SK-N-SH treated with all-trans-retinoic acid at 6 μM for 48 hours (cell line): ENCODE results near the gene MRPL51.
"Not testable (repeated sequence)": the region's sequence is repeated elsewhere in the genome, so short reads cannot be mapped to it uniquely, and the experiment has no call there.

Source experiments
- ATAC-seq: fragments of 200-7000 bp; cut with Tn5 transposase; 3 replicates; pipeline ENCODE4 v1.9.1; 2020; ENCODE audit warnings: mild to moderate bottlenecking, moderate library complexity
- ARNTL ChIP-seq: fragments of 450-650 bp; formaldehyde crosslinking; IDR thresholded peaks from 2 replicates; pipeline ENCODE4 v1.5.0; 2020; ENCODE audit warnings: low read depth, mild to moderate bottlenecking, moderate library complexity, borderline replicate concordance
- BACH2 ChIP-seq: fragments of 250-450 bp; sonication (Bioruptor Pico); IDR thresholded peaks from 2 replicates; pipeline ENCODE4 v1.9.0; 2021; ENCODE audit warnings: mild to moderate bottlenecking, borderline replicate concordance
- CSDC2 ChIP-seq: fragments of 250-450 bp; sonication (Bioruptor Pico); IDR thresholded peaks from 2 replicates; pipeline ENCODE4 v1.5.0; 2020; ENCODE audit warnings: mild to moderate bottlenecking, moderate library complexity
- ESRRG ChIP-seq: fragments of 250-450 bp; sonication (Bioruptor Pico); IDR thresholded peaks from 2 replicates; pipeline ENCODE4 v1.6.1; 2021; ENCODE audit warnings: mild to moderate bottlenecking
- GLIS3 ChIP-seq: fragments of 250-450 bp; sonication (Bioruptor Pico); IDR thresholded peaks from 2 replicates; pipeline ENCODE4 v1.5.0; 2020; ENCODE audit warnings: mild to moderate bottlenecking, moderate library complexity
- ISL1 ChIP-seq: fragments of 250-450 bp; sonication (Bioruptor Pico); IDR thresholded peaks from 2 replicates; pipeline ENCODE4 v2.1.2; 2022; ENCODE audit warnings: mild to moderate bottlenecking, moderate library complexity
- OSR1 ChIP-seq: fragments of 250-450 bp; sonication (Bioruptor Pico); IDR thresholded peaks from 2 replicates; pipeline ENCODE4 v1.8.0; 2022; ENCODE audit warnings: moderate library complexity, mild to moderate bottlenecking, inconsistent platforms
- POU6F1 ChIP-seq: fragments of 250-450 bp; sonication (Bioruptor Pico); IDR thresholded peaks from 2 replicates; pipeline ENCODE4 v1.8.0; 2021; ENCODE audit warnings: low read depth, mild to moderate bottlenecking, moderate library complexity, borderline replicate concordance
- PPARA ChIP-seq: fragments of 250-450 bp; sonication (Bioruptor Pico); IDR thresholded peaks from 2 replicates; pipeline ENCODE4 v1.5.0; 2020; ENCODE audit warnings: mild to moderate bottlenecking, borderline replicate concordance
- SNAI2 ChIP-seq: fragments of 250-450 bp; sonication (Bioruptor Pico); IDR thresholded peaks from 2 replicates; pipeline ENCODE4 v1.5.0; 2020; ENCODE audit warnings: mild to moderate bottlenecking, moderate library complexity
- TCF4 ChIP-seq: fragments of 250-450 bp; sonication (Bioruptor Pico); IDR thresholded peaks from 2 replicates; pipeline ENCODE4 v1.8.0; 2021; ENCODE audit warnings: mild to moderate bottlenecking, moderate library complexity, borderline replicate concordance
- TSHZ2 ChIP-seq: fragments of 250-450 bp; sonication (Bioruptor Pico); IDR thresholded peaks from 2 replicates; pipeline ENCODE4 v1.5.0; 2020; ENCODE audit warnings: mild to moderate bottlenecking, moderate library complexity
- ZC3H10 ChIP-seq: fragments of 250-450 bp; sonication (Bioruptor Pico); IDR thresholded peaks from 2 replicates; pipeline ENCODE4 v1.5.1; 2021; ENCODE audit warnings: mild to moderate bottlenecking, moderate library complexity
- ZFP3 ChIP-seq: fragments of 250-450 bp; sonication (Bioruptor Pico); IDR thresholded peaks from 2 replicates; pipeline ENCODE4 v1.5.0; 2020; ENCODE audit warnings: mild to moderate bottlenecking, moderate library complexity
- ZFP30 ChIP-seq: fragments of 450-650 bp; formaldehyde crosslinking; IDR thresholded peaks from 2 replicates; pipeline ENCODE4 v1.5.0; 2022; ENCODE audit warnings: mild to moderate bottlenecking, moderate library complexity
- ZNF70 ChIP-seq: fragments of 450-650 bp; formaldehyde crosslinking; IDR thresholded peaks from 2 replicates; pipeline ENCODE4 v1.5.0; 2020; ENCODE audit warnings: mild to moderate bottlenecking, moderate library complexity
- TF ChIP-seq, protein P1 (sequence below): fragments of 250-450 bp; sonication (Bioruptor Pico); IDR thresholded peaks from 2 replicates; pipeline ENCODE4 v1.5.1; 2020; ENCODE audit warnings: low read depth, mild to moderate bottlenecking, moderate library complexity
- TF ChIP-seq, protein P2 (sequence below): fragments of 250-450 bp; sonication (Bioruptor Pico); IDR thresholded peaks from 2 replicates; pipeline ENCODE4 v1.5.1; 2021; ENCODE audit warnings: mild to moderate bottlenecking, moderate library complexity

MRPL51 gene

GRCh38 chr12:6469609-6470374 is 23.3 kb downstream of the MRPL51 start:
- TF ChIP-seq TSHZ2 (CRISPR knock-in tag) (no peak), ESRRG (CRISPR knock-in tag) (no peak), GLIS3 (CRISPR knock-in tag) (no peak), ZNF70 (CRISPR knock-in tag) (no peak), ARNTL (CRISPR knock-in tag) (no peak), BACH2 (CRISPR knock-in tag) (no peak), ISL1 (CRISPR knock-in tag) (no peak), PPARA (no peak), POU6F1 (CRISPR knock-in tag) (no peak), ZC3H10 (no peak), CSDC2 (CRISPR knock-in tag) (no peak), OSR1 (no peak), SNAI2 (CRISPR knock-in tag) (no peak)
- TF ChIP-seq, protein P1, sequence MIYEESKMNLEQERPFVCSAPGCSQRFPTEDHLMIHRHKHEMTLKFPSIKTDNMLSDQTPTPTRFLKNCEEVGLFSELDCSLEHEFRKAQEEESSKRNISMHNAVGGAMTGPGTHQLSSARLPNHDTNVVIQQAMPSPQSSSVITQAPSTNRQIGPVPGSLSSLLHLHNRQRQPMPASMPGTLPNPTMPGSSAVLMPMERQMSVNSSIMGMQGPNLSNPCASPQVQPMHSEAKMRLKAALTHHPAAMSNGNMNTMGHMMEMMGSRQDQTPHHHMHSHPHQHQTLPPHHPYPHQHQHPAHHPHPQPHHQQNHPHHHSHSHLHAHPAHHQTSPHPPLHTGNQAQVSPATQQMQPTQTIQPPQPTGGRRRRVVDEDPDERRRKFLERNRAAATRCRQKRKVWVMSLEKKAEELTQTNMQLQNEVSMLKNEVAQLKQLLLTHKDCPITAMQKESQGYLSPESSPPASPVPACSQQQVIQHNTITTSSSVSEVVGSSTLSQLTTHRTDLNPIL (CRISPR knock-in tag): no peak
- TF ChIP-seq, protein P2, sequence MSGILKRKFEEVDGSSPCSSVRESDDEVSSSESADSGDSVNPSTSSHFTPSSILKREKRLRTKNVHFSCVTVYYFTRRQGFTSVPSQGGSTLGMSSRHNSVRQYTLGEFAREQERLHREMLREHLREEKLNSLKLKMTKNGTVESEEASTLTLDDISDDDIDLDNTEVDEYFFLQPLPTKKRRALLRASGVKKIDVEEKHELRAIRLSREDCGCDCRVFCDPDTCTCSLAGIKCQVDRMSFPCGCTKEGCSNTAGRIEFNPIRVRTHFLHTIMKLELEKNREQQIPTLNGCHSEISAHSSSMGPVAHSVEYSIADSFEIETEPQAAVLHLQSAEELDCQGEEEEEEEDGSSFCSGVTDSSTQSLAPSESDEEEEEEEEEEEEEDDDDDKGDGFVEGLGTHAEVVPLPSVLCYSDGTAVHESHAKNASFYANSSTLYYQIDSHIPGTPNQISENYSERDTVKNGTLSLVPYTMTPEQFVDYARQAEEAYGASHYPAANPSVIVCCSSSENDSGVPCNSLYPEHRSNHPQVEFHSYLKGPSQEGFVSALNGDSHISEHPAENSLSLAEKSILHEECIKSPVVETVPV (CRISPR knock-in tag): no peak
- peak; percentile 5 for ATAC-seq

- TF ChIP-seq SNAI2 (CRISPR knock-in tag) (no peak), ARNTL (CRISPR knock-in tag) (no peak)
- TF ChIP-seq, all 23 proteins: peak for 0
These were observed 24.0 kb downstream of the MRPL51 start for GRCh38 chr12:6469092-6469491.

GRCh38 chr12:6468283-6468575 is 24.8 kb downstream of the MRPL51 start:
- no peak for ATAC-seq
- TF ChIP-seq PPARA (no peak), TSHZ2 (CRISPR knock-in tag) (no peak), ZFP30 (CRISPR knock-in tag) (no peak), BACH2 (CRISPR knock-in tag) (no peak), ISL1 (CRISPR knock-in tag) (no peak), OSR1 (no peak), TCF4 (CRISPR knock-in tag) (no peak), ARNTL (CRISPR knock-in tag) (no peak), ZFP3 (CRISPR knock-in tag) (no peak), ESRRG (CRISPR knock-in tag) (no peak), GLIS3 (CRISPR knock-in tag) (no peak), POU6F1 (CRISPR knock-in tag) (no peak)
- TF ChIP-seq, protein P1 (CRISPR knock-in tag): no peak
- TF ChIP-seq, protein P2 (CRISPR knock-in tag): no peak

More at GRCh38 chr12:6469092-6469491, 24.0 kb downstream of the MRPL51 start:
- no peak for ATAC-seq

DNA sequence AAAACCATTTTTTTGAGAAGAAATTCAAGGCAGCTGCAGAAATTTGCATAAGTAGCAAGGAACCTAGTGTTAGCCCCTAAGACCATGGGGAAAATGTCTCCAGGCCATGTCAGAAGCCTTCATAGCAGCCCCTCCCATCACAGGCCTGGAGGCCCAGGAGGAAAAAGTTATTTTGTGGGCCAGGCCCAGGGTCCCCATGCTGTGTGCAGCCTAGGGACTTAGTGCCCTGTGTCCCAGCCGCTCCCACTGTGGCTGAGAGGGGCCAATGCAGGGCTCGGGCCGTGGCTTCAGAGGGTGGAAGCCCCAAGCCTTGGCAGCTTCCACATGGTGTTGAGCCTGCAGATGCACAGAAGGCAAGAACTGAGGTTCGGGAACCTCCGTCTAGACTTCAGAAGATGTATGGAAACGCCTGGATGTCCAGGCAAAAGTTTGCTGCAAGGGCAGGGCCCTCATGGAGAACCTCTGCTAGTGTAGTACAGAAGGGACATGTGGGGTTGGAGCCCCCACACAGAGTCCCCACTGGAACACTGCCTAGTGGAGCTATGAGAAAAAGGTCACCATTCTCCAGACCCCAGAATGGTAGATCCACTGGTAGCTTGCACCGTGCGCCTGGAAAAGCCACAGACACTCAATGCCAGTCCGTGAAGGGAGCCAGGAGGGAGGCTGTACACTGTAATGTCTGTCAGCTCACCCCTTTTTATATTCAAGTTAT is 25.3 kb downstream of the MRPL51 start:
- not testable (repeated sequence) for ATAC-seq
